GM18858 (cell line): ENCODE data around the gene GOLM1.

Source experiments
- ATAC-seq: cut with Tn5 transposase; IDR thresholded peaks from one replicate; pipeline ENCODE4 v1.9.1; 2021; ENCODE audit not compliant: unreplicated experiment

The GOLM1 gene

GRCh38 chr9:85994191-85994590 lies 105.2 kb downstream of the GOLM1 start:
- ATAC-seq: no peak

GRCh38 chr9:85987236-85987635 lies 112.1 kb downstream of the GOLM1 start:
- ATAC-seq: no peak

GRCh38 chr9:85984457-85984856 lies 114.9 kb downstream of the GOLM1 start:
- ATAC-seq: no peak

GRCh38 chr9:85981369-85981768 lies 118.0 kb downstream of the GOLM1 start:
- no peak for ATAC-seq

GRCh38 chr9:85978496-85978895 lies 120.9 kb downstream of the GOLM1 start:
- ATAC-seq: no peak
